ENCODE measurements around the gene ARHGEF28. TPM values are rescaled to one million over a fixed set of nuclear protein-coding genes. Genes with fewer than 3 reads are reported as not detected.

Gene ARHGEF28
- total and polyA plus RNA-seq, 2 of the 4 experiments (the other 2 are of a cell fraction), result 3.6 to 16.0 TPM

- TF ChIP-seq RFX5 (IDR thresholded peaks at IDR 0.05; ENCODE audit: low read depth, low read length) (no peak), USF2 (IDR thresholded peaks at IDR 0.05; ENCODE audit: low read depth, low read length) (no peak), FOS (IDR thresholded peaks at IDR 0.05; ENCODE audit: low read depth, low read length) (no peak), BHLHE40 (IDR thresholded peaks at IDR 0.05; ENCODE audit: low read depth, low read length) (no peak), MAFK (IDR thresholded peaks at IDR 0.05; ENCODE audit: low read depth, low read length) (no peak), POLR2A (IDR thresholded peaks at IDR 0.05; ENCODE audit: low read depth, low read length) (no peak), CHD1 (IDR thresholded peaks at IDR 0.05; ENCODE audit: low read depth, low read length) (no peak), ELK1 (IDR thresholded peaks at IDR 0.05; ENCODE audit: borderline replicate concordance, low read depth, low read length) (no peak), SMC3 (IDR thresholded peaks at IDR 0.05; ENCODE audit: low read depth, low read length) (no peak), MXI1 (IDR thresholded peaks at IDR 0.05; ENCODE audit: borderline replicate concordance, low read depth, low read length) (no peak), RAD21 (IDR thresholded peaks at IDR 0.05; ENCODE audit: low read length) (no peak), CEBPB (IDR thresholded peaks at IDR 0.05; ENCODE audit: low read depth, low read length) (no peak), NFE2L2 (IDR thresholded peaks at IDR 0.05; ENCODE audit: low read depth, low read length) (no peak), RCOR1 (IDR thresholded peaks at IDR 0.05; ENCODE audit: insufficient replicate concordance, low read length) (no peak), MAZ (IDR thresholded peaks at IDR 0.05; ENCODE audit: borderline replicate concordance, low read depth, low read length) (no peak), CTCF (conservative IDR thresholded peaks at IDR 0.05; ENCODE audit: low read depth, low read length) (no peak)
- H3K9ac ChIP-seq (ENCODE audit: low read depth, low read length), result no peak overlapping the region
- ChIA-PET POLR2A (ENCODE audit: unreplicated experiment) (no interaction called here), CTCF (interaction anchor here (0.8 to 1.0 kb wide), 2 partner anchors 11 to 15 kb away, joined by 3 read pairs; no protein-coding TSS in a partner anchor)
- no peak overlapping the region for H3K4me2 ChIP-seq (ENCODE audit: low read depth, low read length)
- H2AK9ac ChIP-seq (replicated peaks; ENCODE audit: low read depth, low read length, poor library complexity), result no peak overlapping the region
- H2AFZ ChIP-seq (replicated peaks; ENCODE audit: low read length, poor library complexity), result no peak overlapping the region
- no peak overlapping the region for H3K23ac ChIP-seq (ENCODE audit: low read depth, low read length)
- H3K9me1 ChIP-seq (ENCODE audit: insufficient read depth, low read length), result peaks cover 15% of the 10 kb centered on the region
- peak overlapping the region; percentile 71; the same call in 1 of the 2 replicates for H4K5ac ChIP-seq (ENCODE audit: low read depth, low read length)
- no peak overlapping the region for H2BK5ac ChIP-seq (ENCODE audit: low read depth, low read length, poor library complexity, severe bottlenecking)
- H4K20me1 ChIP-seq (ENCODE audit: insufficient read depth, low read length), result no peaks in the 10 kb centered on the region
- no peak overlapping the region for H3K4me3 ChIP-seq (ENCODE audit: insufficient read depth, low read depth, low read length)
- no peaks in the 10 kb centered on the region for H3K9me3 ChIP-seq (ENCODE audit: control insufficient read depth, insufficient read depth, low read length)
- no peak overlapping the region for H2BK20ac ChIP-seq (ENCODE audit: low read depth, low read length)
- 0 out of 2 replicates have a peak overlapping the region, but pooled peaks have one; percentile 46 for H4K91ac ChIP-seq (ENCODE audit: insufficient read depth, low read depth, low read length)
- no peak overlapping the region; the same call in 1 of the 2 replicates for H3K4ac ChIP-seq (ENCODE audit: low read depth, low read length)
- no peaks in the 10 kb centered on the region for H3K27me3 ChIP-seq (ENCODE audit: control insufficient read depth, insufficient read depth, low read length)
- WGBS, 2 experiments (ENCODE audit: extremely low coverage in 2 of 2, insufficient read length in 1 of 2), result no CpG with 5 or more reads among the region's 4 CpGs
- peaks cover 14% of the 10 kb centered on the region for H3K4me1 ChIP-seq (ENCODE audit: control insufficient read depth, insufficient read depth, low read length)
- no peak overlapping the region for H2BK120ac ChIP-seq (ENCODE audit: low read depth, low read length)
- H3K36me3 ChIP-seq (ENCODE audit: control insufficient read depth, insufficient read depth, low read length), result no peaks in the 10 kb centered on the region; the same call in 1 of the 2 replicates
- H2BK15ac ChIP-seq (ENCODE audit: low read depth, low read length), result no peak overlapping the region
- BruUV-seq (replicated peaks), result no TSS peak
- in situ Hi-C loops (cut with MboI; ENCODE audit: low sequenced_read_pairs), result no loop called here
- no peak overlapping the region for H3K56ac ChIP-seq (ENCODE audit: extremely low read depth, insufficient read depth, low read length)
- H4K8ac ChIP-seq (ENCODE audit: low read depth in 2 of 2, low read length in 2 of 2), result peak overlapping the region in 1 of 2 experiments; percentile 40; a peak in 1 of 4 replicates
- no peak overlapping the region for H3K14ac ChIP-seq (replicated peaks; ENCODE audit: low read depth, low read length)
- H3K27ac ChIP-seq (ENCODE audit: insufficient read depth, low read length), result no peak overlapping the region
- DNase-seq (no peak), ATAC-seq (ENCODE audit: low read depth) (no peak)
- H3K18ac ChIP-seq (ENCODE audit: low read depth, low read length), result no peak overlapping the region
- intact Hi-C loops (cut with micrococcal nuclease), result no loop called here
- H2AK5ac ChIP-seq (ENCODE audit: low read depth, low read length), result no peak overlapping the region; the same call in 1 of the 2 replicates
- dilution Hi-C loops (cut with HindIII; ENCODE audit: low sequenced_read_pairs, unreplicated experiment), result no loop called here
- H3K79me1 ChIP-seq (ENCODE audit: low read depth in 1 of 2, low read length in 2 of 2), result peaks cover 20 to 42% of the 10 kb centered on the region in 2 experiments
Observed at GRCh38 chr5:73678322-73678740, 52.3 kb downstream of the ARHGEF28 start.
